Astrocyte (in vitro differentiated cells and primary cell): Measurements from ENCODE around the gene IQCN.

ENCODE experiments used
- EZH2 ChIP-seq: IDR thresholded peaks from 2 replicates; pipeline ENCODE4 v1.6.1; 2012; ENCODE audit warnings: mild to moderate bottlenecking, low read length, inconsistent platforms; ENCODE audit not compliant: insufficient read depth
- TF ChIP-seq, protein P1 (sequence below): IDR thresholded peaks from 2 replicates; pipeline ENCODE4 v1.5.1; 2011; ENCODE audit warnings: low read depth, mild to moderate bottlenecking, inconsistent platforms, low read length, moderate library complexity; ENCODE audit not compliant: insufficient read depth

DNA sequence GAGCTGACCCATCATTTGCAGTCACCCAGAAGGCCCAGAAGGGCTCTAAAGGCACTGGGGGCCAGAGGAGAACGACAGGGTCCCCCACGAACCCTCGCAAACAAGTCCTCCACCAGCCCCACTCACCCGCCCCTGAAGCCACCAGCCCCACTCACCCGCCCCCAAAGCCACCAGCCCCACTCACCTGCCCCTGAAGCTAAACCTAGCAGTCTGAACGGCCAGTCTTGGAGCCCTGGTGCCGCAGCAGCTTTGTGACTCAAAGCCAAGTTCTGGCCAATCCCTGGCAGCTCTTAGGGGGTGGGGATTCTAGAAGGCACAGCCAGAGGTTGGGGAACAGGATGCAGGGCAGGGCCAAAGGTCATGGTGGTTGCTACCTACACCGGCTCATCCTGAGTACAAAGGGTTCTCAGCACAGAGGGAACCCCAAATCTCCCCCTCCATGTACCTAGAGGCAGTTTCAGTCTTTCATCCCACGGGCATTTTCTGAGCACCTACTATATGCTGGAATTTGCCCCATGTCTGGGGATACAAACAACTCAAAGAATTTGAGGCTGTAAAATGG lies at the start of gene IQCN:
- TF ChIP-seq EZH2, result no peak
- TF ChIP-seq, protein P1, sequence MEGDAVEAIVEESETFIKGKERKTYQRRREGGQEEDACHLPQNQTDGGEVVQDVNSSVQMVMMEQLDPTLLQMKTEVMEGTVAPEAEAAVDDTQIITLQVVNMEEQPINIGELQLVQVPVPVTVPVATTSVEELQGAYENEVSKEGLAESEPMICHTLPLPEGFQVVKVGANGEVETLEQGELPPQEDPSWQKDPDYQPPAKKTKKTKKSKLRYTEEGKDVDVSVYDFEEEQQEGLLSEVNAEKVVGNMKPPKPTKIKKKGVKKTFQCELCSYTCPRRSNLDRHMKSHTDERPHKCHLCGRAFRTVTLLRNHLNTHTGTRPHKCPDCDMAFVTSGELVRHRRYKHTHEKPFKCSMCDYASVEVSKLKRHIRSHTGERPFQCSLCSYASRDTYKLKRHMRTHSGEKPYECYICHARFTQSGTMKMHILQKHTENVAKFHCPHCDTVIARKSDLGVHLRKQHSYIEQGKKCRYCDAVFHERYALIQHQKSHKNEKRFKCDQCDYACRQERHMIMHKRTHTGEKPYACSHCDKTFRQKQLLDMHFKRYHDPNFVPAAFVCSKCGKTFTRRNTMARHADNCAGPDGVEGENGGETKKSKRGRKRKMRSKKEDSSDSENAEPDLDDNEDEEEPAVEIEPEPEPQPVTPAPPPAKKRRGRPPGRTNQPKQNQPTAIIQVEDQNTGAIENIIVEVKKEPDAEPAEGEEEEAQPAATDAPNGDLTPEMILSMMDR, result no peak
